A204.1 (cell line): ENCODE data around the gene TCN2.
"Not testable (repeated sequence)": the region's sequence is repeated elsewhere in the genome, so short reads cannot be mapped to it uniquely, and the experiment has no call there.

Source experiments
- FAIRE-seq: peaks from 2 replicates; lab custom pipeline; 2012; peaks lifted over from hg19 to GRCh38; lab: Jason Lieb, UNC

TCN2 gene

DNA sequence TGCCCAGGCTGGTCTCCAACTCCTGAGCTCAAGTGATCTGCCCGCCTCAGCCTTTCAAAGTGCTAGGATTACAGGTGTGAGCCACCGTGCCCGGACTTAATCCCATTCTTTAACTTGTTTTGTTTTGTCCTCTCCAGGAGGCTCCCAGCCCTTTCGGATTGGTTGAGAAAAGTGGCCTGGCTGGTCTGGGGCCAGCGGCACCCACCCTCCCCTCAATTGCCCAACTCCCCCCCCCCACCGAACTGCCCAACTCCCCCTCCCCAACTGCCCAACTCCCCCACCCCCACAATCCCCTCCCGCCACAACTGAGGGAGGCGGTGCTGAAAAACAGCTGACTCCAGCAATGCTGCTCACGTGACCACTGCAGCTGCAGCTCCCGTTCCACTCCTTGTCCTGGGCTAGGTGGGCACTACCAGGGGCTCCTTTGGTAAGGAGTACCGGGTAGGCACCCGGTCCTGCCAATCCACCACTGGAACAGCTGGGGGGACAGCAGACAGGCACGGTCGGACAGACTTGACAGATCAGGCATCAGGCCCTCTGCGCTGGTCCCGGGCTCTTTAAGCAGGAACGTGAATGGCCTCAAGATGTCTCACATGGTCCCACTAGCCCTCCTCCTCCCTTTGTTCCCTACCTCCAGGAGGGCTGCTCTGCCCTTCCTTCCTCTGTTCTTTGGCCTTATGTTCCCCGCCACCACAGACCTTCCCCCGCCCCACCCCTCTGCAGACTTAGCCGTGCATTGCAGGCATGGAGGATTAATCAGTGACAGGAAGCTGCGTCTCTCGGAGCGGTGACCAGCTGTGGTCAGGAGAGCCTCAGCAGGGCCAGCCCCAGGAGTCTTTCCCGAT is at the start of gene TCN2:
TSS of gene TCN2 (plus strand) at position 720 of the 845 bp plus-strand sequence. CDS start 158 bp downstream, outside the sequence.
- FAIRE-seq: no peak

DNA sequence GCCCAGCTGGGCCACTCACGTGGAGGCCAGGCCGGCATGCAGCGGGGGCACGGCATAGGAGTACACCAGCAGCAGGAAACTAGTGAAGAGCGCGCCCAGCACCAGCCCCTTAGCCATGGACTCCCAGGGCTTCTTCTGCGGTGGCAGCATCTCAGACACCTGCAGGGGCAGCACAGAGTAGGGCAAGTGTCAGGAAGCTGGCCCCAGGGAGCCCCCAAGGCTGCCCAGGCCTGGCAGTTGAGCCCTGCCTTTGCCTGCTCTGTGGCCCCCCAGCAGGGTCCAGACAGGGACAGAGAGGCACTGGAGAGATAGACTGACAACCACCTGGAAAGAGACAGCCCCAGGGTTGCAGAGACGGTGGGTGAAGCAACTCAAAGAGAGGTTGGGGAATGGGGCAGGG is 49.7 kb upstream of the TCN2 start:
- FAIRE-seq: no peak

DNA sequence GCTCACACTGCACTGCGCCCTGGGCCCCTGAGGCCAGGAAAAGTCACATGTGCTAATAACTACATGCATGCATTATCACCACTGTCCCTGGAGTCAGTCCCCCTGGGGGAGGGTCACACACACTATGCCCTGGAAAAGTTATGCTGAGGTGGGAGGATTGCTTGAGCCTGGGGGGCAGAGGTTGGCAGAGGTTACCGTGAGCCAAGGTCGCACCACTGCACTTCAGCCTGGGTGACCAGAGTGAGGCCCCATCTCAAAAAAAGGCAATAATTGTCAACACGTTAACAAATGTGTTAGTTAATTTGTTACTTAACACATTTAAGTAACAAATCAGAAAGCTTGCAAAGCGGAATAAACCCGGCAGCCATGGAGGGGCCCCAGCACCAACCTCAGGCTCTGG is 47.1 kb upstream of the TCN2 start:
- no peak for FAIRE-seq

DNA sequence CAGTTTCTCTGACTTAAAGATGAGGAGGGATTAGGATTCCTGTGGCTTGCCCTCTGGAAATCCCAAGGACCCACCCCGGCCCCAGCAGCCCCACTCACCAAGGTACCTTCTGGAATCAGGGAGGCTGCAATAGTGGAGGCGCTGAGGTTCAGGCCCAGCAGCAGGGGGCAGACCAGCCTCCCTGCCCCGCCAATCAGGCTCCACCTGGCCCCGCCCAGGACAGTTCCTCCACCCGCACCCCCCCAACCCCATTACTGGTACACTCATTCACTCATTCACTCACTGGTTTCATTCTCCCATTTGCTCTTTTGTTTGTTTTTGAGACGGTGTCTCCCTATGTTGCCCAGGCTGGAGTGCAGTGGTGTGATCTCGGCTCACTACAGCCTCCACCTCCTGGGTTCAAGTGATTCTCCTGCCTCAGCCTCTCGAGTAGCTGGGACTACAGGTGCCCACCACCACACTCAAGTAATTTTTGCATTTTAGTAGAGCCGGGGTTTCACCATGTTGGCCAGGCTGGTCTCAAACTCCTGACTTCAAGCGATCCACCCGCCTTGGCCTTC is 46.3 kb upstream of the TCN2 start:
- not testable (repeated sequence) for FAIRE-seq

DNA sequence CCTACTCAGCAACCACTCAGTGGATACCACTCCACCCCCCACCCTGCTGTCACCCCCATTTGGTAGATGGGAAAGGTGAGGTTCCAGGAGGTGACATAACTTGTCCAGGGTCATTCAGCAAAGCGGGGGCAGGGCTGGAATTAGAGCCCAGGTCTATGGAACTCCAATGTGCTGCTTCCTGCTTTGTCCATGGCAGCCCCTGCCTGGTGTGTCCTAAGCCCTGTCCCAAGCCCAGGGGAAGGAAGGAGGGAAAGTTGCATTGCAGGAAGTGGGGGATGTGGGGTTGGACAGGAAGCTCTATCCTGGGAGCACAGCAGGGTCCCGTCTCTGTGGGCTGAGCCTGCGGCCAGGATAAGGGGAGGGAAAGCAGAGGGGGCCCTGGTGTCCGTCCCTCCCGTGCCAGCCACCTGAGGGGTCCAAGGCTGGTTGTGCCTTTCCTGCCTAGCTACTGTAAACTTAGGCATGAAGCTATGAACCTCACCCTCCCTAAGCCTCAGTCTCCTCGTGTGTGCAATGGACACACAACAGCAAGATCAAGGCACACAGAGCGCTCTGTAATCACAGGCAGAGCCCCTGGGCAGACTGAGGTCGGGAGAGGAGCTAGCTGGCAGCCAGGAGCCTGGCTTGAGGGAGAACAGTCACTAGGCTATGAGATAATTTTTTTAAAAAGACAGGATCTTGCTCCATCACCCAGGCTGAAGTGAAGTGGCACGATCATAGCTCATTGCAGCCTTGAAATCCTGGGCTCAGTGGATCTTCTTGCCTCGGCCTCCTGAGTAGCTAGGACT is 45.4 kb upstream of the TCN2 start:
- no peak for FAIRE-seq

DNA sequence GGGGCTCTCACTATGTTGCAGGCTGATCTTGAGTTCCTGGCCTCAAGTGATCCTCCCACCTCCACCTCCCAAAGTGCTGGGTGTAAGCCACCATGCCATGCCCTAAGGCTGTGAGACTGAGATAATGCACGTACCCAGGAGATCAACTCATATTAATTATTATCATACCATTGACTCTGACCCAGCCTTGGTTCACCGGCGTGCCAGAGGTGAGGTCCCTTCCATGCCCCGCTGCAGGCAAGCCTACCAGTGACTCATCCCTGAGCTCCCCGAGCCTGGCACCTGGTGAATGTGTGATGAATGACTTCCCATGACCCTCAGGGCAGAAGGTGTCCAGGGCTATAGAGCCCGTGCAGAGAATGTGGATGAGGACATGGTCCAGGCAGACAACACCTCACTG is 44.6 kb upstream of the TCN2 start:
- FAIRE-seq: no peak

DNA sequence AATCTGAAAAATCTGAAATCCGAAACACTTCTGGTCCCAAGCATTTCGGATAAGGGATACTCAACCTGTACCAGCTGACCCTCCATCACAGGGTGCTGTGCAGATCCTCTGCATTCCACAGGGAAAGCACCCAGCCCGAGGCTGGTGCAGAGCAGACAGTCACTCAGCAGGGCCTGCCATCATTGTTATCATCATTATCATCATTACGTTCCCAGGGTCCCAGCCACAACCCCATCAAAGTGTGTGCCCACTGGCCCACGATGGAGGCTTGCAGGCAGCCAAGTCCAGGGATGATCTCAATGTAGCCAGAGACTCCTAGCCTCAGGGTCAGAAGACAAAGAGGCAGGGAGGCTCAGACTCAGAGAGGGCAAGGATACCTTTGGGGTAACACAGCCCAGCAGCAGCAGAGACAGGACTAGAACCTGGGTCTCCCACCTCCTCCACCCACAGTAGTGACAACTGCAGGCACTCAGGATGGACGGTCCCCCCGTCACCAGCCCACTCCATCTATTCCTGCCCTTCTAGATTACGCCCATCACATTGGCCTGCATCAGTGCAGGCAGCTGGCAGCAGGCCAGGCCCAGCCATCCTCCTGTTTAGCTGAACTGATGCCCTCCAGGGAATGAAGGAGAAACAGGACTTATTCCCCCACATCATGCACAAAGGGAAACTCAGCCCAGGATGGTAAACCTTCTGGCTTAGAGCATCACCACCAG is 42.8 kb upstream of the TCN2 start:
- no peak for FAIRE-seq

DNA sequence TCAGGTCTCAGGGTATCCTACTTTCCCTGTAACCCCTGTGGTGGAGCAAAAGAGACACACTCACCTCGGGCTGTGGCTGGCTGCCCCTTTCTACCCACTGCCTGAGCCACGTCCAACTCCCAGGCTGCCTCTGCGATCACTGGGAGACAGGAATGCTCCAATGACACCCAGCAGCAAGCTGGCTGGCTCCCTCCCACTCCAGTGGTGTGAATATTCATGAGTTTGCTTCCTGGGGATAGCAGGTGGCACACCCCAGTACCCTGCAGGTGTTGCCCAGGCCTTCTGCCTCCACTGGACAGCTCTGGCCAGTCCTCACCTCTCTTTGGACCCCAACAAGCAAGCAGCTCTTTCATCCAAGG is 42.2 kb upstream of the TCN2 start:
- FAIRE-seq: no peak

DNA sequence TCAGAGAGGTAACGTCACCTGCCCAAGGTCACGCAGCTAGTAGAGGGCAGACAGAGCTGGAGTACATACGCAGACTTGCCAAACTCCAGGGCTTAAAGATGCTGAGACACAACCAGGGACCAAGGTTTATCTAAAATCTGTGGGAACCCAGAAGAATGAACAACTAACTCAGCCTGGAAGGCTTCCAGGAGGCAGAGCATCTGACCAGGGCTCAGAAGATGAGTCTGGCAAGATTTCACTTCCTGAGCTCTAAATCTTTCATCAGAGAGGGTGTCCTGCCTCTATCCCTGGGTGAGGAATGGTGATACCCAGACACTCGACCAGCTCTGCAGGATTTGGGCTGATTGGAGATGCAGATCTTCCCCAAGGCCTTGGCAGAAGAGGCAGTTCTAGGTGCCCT is 41.6 kb upstream of the TCN2 start:
- no peak for FAIRE-seq

DNA sequence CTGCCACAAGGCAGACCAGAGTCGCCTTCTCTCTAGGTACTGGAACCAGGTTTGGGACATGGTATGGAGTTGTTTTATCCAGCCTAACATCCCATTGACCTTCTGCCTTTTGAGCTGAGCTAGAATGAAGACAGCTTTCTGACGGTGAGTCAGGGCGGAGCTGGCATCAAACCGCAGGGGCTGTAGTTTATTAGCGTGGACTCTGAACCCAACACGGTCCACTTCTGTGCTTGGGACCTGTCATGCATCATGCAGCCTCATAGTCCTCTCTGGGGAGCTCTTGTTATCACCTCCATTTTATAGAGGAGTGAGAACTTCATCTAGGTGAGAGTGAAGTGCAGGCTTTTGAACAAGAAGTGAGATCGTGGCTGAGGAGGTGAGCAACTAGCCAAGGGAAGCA is 40.8 kb upstream of the TCN2 start:
- FAIRE-seq: no peak

DNA sequence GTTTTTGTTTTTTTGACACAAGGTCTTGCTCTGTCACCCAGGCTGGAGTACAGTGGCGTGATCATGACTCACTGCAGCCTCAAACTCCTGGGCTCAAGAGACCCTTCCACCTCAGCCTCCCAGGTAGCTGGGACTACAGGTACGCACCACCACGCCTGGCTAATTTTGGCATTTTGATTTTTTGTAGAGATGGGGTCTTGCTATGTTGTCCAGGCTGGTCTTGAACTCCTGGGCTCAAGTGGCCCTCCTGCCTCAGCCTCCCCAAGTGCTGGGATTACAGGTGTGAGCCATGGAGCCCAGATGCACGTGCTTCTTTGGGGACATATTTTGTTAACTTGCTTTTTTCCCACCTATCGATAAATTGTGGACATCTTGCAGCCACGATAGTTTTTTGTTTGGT is 39.7 kb upstream of the TCN2 start:
- FAIRE-seq: not testable (repeated sequence)

DNA sequence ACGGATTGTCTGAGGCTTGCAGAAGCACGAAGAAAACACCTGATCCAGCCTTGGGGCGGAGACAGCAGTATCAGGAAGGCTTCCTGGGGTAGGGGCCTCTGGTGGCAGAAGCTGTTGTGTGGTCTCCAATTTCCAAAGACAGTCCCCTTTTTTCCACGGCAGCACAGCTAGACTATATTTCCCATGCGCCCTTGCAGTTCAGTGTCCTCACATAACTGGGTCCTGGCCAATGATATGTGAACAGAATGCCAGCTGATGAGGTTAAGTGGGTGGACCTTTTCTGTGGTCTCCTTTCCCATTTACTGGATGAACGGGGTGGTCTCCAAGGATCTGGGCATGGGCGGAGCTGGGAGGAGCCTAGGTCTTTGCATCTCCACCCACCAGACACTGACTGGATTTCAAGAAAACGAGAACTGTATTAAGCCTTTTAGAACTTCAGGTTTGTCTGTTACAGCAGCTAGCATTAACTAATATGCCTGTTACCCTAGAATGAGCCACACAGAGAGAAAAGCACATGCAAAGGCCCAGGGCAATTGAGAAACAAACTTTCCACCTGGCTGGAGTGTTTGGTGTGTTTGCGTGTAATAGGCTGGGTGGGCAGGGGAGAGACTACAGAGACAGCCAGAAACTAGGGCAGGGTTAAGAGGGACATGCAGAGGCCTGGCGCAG is 38.7 kb upstream of the TCN2 start:
- FAIRE-seq: no peak

DNA sequence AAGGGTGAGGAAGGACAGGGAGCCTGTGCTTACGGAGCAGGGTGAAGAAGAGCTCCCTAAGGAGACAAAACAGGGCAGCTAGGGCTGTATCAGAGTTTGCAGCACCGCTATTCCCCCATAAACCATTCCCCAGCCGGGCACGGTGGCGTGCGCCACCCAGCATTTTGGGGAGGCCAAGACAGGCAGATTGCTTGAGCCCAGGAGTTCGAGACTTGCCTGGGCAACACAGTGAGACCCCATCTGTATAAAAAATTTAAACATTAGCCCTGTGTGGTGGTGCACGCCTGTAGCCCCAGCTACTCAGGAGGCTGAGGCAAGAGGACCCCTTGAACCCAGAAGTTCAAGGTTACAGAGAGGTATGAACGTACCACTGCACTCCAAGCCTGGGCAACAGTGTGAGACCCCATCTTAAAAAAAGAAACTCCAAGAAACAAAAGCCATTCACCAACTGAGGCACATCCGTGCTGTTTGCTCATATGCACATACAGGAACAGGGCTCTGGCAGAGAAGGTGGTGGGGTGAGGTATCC is 37.2 kb upstream of the TCN2 start:
- FAIRE-seq: no peak

DNA sequence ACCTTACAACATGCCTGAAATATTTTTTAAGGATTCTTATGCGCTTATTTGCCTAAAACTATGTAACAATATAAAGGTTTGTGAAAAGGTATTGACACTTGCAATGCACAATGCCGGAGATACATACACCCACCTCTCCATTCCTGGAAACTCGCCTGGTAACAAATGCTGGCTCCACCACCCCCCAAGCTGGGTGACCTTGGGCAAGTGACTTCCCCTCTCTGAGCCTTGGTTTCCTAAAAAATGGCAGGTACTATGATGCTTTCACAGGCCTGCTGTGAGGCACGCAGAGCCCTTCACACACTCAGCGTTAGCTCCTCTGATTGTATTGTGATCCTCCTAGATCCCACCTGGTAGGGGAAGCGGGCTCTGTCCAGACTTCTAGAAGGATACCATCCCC is 34.8 kb upstream of the TCN2 start:
- FAIRE-seq: no peak

DNA sequence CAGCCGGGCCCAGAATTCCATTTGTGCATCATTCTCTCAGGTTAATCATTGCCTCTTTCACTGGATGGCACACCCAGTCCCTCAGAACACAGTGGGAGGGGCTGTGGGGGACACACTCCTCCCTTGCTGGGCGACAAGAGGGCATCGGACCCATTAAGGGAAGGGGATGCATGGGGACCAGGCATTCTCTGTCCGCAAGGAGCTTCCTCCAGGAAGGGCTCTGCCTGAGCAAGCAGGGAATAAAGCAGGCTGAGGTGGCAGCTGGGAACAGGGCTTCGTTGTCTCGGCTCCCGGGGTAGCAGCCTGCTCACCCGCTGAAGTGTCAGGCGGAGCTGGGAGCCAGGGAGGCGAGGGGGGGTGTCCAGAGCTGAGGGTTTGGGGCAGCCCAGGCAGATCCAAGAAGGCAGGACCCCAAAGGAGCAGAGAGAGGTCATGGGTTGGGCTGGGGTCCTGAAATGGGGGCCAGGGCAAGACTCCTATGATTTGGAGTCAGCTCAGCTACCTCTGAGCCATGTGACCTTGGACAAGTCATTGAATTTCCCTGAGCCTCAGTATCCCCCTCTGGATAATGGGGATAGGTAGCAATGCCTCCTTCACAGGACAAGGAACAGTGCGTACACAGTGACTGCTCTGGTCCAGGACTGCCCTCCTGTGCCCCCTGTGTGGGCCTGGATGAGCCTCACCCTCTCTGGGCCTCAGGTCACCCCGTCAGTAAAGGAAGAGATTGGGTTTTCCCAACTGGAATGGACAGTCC is 34.0 kb upstream of the TCN2 start:
- no peak for FAIRE-seq

DNA sequence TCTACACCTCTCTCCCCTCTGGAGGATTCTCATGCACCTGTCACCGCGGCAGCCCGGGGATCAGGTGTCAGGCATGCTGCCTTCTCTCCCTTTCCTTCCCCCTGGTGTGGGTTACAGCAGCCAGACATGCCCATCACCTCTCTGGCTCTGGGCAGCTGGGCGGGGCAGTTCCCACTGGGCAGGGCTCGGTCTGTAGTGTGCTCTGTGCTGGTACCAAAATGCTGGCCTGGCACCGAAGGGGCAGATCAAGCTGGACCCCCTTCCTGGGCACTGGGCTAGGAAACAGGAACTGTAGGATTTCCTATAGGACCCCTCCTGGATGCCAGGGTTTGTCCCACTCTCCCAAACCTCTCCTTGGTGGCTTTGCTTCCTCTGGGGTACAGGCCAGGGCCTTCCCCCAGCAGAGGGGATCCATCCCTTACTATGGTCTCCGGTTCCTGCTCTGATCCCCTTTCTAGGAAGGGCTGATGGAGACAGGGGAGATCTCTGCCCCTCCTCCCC is 33.3 kb upstream of the TCN2 start:
- FAIRE-seq: no peak

DNA sequence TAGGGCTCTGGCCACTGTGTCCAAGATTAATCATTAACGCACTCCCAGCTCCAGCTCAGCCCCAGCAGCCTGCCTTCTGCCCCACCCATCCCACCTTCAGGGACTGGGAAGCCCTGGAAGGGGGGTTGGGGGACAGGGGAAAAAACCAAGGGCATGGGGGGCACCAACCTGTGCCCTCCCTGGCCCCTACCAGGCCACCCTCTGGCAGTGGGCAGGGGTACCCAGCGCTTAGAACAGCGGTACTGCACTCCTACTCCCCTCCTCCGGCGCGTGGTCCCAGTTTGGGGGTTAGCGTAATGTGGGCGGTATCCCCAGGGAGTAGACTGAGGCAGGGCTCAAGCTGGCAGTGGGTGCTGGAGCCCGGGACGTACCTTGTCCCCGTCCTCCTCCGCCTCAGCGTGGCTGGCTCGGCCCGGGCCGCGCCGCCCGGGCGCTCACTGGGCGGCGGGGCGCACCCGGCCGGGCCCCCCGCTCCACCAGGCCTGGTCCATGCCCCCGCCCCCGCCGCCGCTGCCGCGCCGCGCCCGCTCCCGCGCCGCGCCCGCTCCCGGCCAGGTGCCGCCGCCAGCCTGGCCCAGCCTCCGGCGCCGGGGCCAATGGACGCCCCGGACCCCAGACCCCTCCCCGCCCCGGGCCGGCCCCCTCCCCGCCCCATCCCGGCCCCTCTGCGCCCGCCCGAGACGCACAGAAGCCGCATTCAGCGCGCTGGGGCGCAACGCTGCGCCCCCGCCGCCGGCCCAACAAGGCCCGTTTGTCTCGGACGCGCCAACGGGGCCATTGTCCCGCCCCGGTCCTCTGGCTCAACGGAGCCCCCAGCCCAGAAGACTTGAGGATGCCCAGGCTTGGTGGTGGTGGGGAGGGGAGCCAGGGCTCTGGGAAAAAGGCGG is 32.6 kb upstream of the TCN2 start, which contains the start of gene GAL3ST1:
TSS of gene GAL3ST1 (minus strand) at position 571 of the 887 bp plus-strand sequence. CDS start 17,273 bp downstream, outside the sequence.
- FAIRE-seq: no peak

DNA sequence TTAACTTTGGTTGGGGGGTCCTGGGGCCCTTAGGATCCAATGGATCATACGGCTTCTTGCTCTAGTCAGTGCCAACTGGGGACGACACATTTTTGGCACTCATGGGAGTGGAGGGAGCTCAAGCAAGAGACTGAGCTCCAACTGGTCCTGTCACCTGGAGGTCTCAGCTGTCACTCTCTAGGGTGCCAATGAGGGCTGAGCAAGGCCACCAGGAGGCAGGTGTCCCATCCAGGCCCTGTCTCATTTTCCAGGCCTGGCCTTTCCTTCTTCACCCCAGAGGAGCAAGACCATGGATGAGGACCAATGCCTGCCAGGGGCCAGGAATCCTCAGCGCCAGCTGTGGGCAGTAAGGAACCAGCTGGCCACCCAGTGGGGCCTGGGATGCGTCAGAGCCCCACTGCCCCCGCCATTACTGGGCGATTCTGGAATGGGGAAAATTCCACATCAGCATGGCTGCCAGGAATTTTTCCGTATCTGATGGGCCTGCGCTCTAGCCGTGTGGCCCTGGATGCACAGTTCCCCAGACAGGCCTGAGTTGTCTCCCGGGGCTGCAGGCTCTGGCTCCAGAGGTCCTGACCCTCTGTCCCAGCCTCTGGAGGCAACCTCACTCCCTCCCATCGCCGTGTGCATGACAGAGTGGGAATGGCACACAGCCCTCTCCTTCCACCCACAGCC is 31.8 kb upstream of the TCN2 start:
- FAIRE-seq: no peak

DNA sequence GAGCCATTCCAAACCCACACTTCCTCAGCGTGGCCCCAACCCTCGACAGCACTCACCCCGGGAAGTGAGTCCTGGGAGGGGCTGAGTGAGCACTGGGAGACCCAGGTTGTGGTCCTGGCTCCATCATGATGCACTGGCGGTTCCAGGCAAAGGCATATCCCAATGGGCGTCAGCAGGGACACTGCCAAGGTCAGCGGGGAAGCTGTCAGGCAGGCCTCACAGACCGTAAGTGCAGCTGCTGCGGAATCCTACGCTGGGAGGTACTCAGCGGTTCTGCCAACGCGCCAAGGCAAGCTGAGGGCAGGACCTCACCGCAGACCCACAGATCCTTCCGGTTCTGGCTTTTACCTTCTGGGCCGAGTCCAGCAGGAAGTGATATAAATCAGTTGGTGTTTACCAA is 31.1 kb upstream of the TCN2 start:
- FAIRE-seq: no peak
